Astrocyte of the spinal cord (primary cell): ENCODE results near the gene ANK3.

Source experiments
- DNase-seq: peaks from one replicate; pipeline ENCODE4 v3.0.0; 2011; ENCODE audit warnings: low read depth, low spot score
- H3K4me3 ChIP-seq: 2 replicates; pipeline ENCODE4 v1.5.1; 2011; ENCODE audit warnings: low read depth, mild to moderate bottlenecking, low read length, moderate library complexity
- CTCF ChIP-seq: IDR thresholded peaks from 2 replicates; pipeline ENCODE4 v1.5.1; 2012; ENCODE audit warnings: low read depth, mild to moderate bottlenecking, low read length, inconsistent platforms
- in situ Hi-C: cut with HindIII; loops from 2 replicates; pipeline ENCODE4 v1.10.0; 2017; ENCODE audit warnings: low sequenced_read_pairs

ANK3 gene

GRCh38 chr10:60148266-60148840 is 241.3 kb downstream of the ANK3 start:
- peak; percentile 91 for DNase-seq
- in situ Hi-C loops: no loop called here
- TF ChIP-seq CTCF: no peak
- no peak overlapping the region for H3K4me3 ChIP-seq

GRCh38 chr10:60147576-60148265 is 242.0 kb downstream of the ANK3 start:
- DNase-seq: no peak
- no peak overlapping the region for H3K4me3 ChIP-seq
- TF ChIP-seq CTCF: no peak
- in situ Hi-C loops: no loop called here

GRCh38 chr10:60147025-60147424 is 242.7 kb downstream of the ANK3 start:
- in situ Hi-C loops: no loop called here
- no peak for TF ChIP-seq CTCF
- no peak for DNase-seq
- H3K4me3 ChIP-seq: no peak overlapping the region

GRCh38 chr10:60144099-60144498 is 245.6 kb downstream of the ANK3 start:
- no peak for TF ChIP-seq CTCF
- in situ Hi-C loops: no loop called here
- no peak overlapping the region for H3K4me3 ChIP-seq
- DNase-seq: no peak

GRCh38 chr10:60142736-60143135 is 246.9 kb downstream of the ANK3 start:
- no peak for TF ChIP-seq CTCF
- in situ Hi-C loops: no loop called here
- no peak for DNase-seq
- H3K4me3 ChIP-seq: no peak overlapping the region

- in situ Hi-C loops: no loop called here
- no peak for DNase-seq
- H3K4me3 ChIP-seq: no peak overlapping the region
- TF ChIP-seq CTCF: no peak
Observed at GRCh38 chr10:60141896-60142559, 247.6 kb downstream of the ANK3 start.
